ENCODE data around the gene ANKRD6. TPM values are rescaled to one million over a fixed set of nuclear protein-coding genes. Genes with fewer than 3 reads are reported as not detected.

The ANKRD6 gene
- total RNA-seq, 6 donors from 2014 or later, result 14.5 to 60.8 (median 30.7) TPM

GRCh38 chr6:89495961-89496535 is 63.1 kb downstream of the ANKRD6 start:
- Histone ChIP-seq H3K27me3 (no peaks in the 10 kb centered on the region), H3K4me1 (peaks cover 0 to 8% (median 0%) of the 10 kb centered on the region in 4 donors), H3K9me3 (no peaks in the 10 kb centered on the region), H3K36me3 (no peaks in the 10 kb centered on the region), H3K4me3 (no peak overlapping the region), H3K27ac (no peak overlapping the region)
- WGBS, 2 donors, result 41 to 45% methylated on average over 7 of the region's 7 CpGs
- no peak for DNase-seq
- TF ChIP-seq POLR2A (IDR thresholded peaks at IDR 0.05), result no peak
- peak in 1 of 4 donors; percentile 38 for TF ChIP-seq EP300 (IDR thresholded peaks at IDR 0.05)
- peak in 1 of 2 donors; percentile 32 for TF ChIP-seq POLR2AphosphoS5 (IDR thresholded peaks at IDR 0.05)
- no peak for TF ChIP-seq CTCF (IDR thresholded peaks at IDR 0.05)
- no peak for ATAC-seq (ENCODE audit: low FRiP score in 2 of 2)

- H3K27me3 ChIP-seq, result no peaks in the 10 kb centered on the region
- H3K36me3 ChIP-seq, result no peaks in the 10 kb centered on the region
- peaks cover 0 to 6% (median 2%) of the 10 kb centered on the region in 4 donors for H3K4me1 ChIP-seq
- WGBS, 2 donors, result 91 to 96% methylated on average over 3 of the region's 3 CpGs
- H3K9me3 ChIP-seq, result no peaks in the 10 kb centered on the region
- no peak for TF ChIP-seq EP300 (IDR thresholded peaks at IDR 0.05)
- H3K27ac ChIP-seq, result no peak overlapping the region
- no peak overlapping the region for H3K4me3 ChIP-seq
- no peak for ATAC-seq (ENCODE audit: low FRiP score in 2 of 2)
- no peak for DNase-seq
Measured at GRCh38 chr6:89500611-89501010, 67.7 kb downstream of the ANKRD6 start.

GRCh38 chr6:89501222-89501621 is 68.3 kb downstream of the ANKRD6 start:
- H3K27ac ChIP-seq, result no peak overlapping the region
- peaks cover 0 to 7% (median 2%) of the 10 kb centered on the region in 4 donors for H3K4me1 ChIP-seq
- DNase-seq (no peak), ATAC-seq (ENCODE audit: low FRiP score in 2 of 2) (no peak)
- no peak for TF ChIP-seq CTCF (IDR thresholded peaks at IDR 0.05)
- no peak overlapping the region for H3K4me3 ChIP-seq
- no peaks in the 10 kb centered on the region for H3K9me3 ChIP-seq
- H3K36me3 ChIP-seq, result no peaks in the 10 kb centered on the region
- no peaks in the 10 kb centered on the region for H3K27me3 ChIP-seq
- WGBS, 2 donors, result 55 to 68% methylated on average over 3 of the region's 3 CpGs

GRCh38 chr6:89501753-89502152 is 68.8 kb downstream of the ANKRD6 start:
- ATAC-seq (ENCODE audit: low FRiP score in 2 of 2) (no peak), DNase-seq (no peak)
- no peaks in the 10 kb centered on the region for H3K27me3 ChIP-seq
- no peak overlapping the region for H3K4me3 ChIP-seq
- no peak for TF ChIP-seq CTCF (IDR thresholded peaks at IDR 0.05)
- no peak for TF ChIP-seq POLR2A (IDR thresholded peaks at IDR 0.05)
- TF ChIP-seq EP300 (IDR thresholded peaks at IDR 0.05), result no peak
- TF ChIP-seq POLR2AphosphoS5 (IDR thresholded peaks at IDR 0.05), result no peak
- H3K36me3 ChIP-seq, result no peaks in the 10 kb centered on the region
- peaks cover 3 to 13% (median 4%) of the 10 kb centered on the region in 4 donors for H3K4me1 ChIP-seq
- H3K9me3 ChIP-seq, result no peaks in the 10 kb centered on the region
- 88 to 90% methylated on average over 2 of the region's 2 CpGs for WGBS, 2 donors
- no peak overlapping the region for H3K27ac ChIP-seq

- ATAC-seq (ENCODE audit: low FRiP score in 2 of 2), result peak; percentile 54 to 88
- Histone ChIP-seq H3K36me3 (no peaks in the 10 kb centered on the region), H3K4me3 (no peak overlapping the region), H3K27ac (no peak overlapping the region), H3K9me3 (no peaks in the 10 kb centered on the region), H3K27me3 (no peaks in the 10 kb centered on the region), H3K4me1 (peaks cover 3 to 16% (median 6%) of the 10 kb centered on the region in 4 donors)
- no peak for TF ChIP-seq POLR2A (IDR thresholded peaks at IDR 0.05)
- no peak for TF ChIP-seq CTCF (IDR thresholded peaks at IDR 0.05)
- no peak for TF ChIP-seq EP300 (IDR thresholded peaks at IDR 0.05)
- no peak for TF ChIP-seq POLR2AphosphoS5 (IDR thresholded peaks at IDR 0.05)
- peak in 1 of 2 donors; percentile 77 for DNase-seq
- WGBS, 2 donors, result 78 to 81% methylated on average over 2 of the region's 2 CpGs
Measured at GRCh38 chr6:89503641-89504040, 70.7 kb downstream of the ANKRD6 start.
